Measurements from ENCODE around the gene MCM10. TPM values are rescaled to one million over a fixed set of nuclear protein-coding genes. Genes with fewer than 3 reads are reported as not detected.

Gene MCM10
- total RNA-seq, 1 experiment from 2014 or later = 43.1 TPM

DNA sequence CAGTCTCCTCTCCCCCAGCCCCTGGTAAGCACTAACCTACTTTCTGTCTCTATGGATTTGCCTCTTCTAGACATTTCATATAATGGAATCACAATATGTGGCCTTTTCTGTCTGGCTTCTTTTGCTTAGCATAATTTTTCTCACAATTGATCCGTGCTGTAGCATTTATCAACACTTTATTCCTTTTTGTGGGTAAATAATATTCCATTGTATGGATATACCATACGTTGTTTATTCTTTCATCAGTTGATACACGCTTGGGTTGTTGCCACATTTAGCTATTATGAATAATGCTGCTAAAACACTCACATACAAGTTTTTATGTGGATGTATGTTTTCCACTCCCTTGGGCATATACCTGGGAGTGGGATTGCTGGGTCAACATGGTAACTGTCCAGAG lies 25.8 kb downstream of the MCM10 start:
- no peaks in the 10 kb centered on the region for H3K9me2 ChIP-seq (ENCODE audit: insufficient read depth)
- H3K27ac ChIP-seq (ENCODE audit: low read depth, low read length) = no peak overlapping the region
- ATAC-seq = no peak
- no peak overlapping the region for H3K4me2 ChIP-seq (ENCODE audit: low read length)
- intact Hi-C loops (cut with micrococcal nuclease) = no loop called here
- no peak for TF ChIP-seq ELF1 (IDR thresholded peaks at IDR 0.05; ENCODE audit: borderline replicate concordance, low read depth)
- TF ChIP-seq, protein P1, sequence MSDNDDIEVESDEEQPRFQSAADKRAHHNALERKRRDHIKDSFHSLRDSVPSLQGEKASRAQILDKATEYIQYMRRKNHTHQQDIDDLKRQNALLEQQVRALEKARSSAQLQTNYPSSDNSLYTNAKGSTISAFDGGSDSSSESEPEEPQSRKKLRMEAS (IDR thresholded peaks at IDR 0.05) = no peak
- TF ChIP-seq RAD21 (IDR thresholded peaks at IDR 0.05; ENCODE audit: low read depth) = no peak
- TF ChIP-seq SIN3A (IDR thresholded peaks at IDR 0.05; ENCODE audit: low read depth) = no peak
- no peak for TF ChIP-seq POLR2A (IDR thresholded peaks at IDR 0.05; ENCODE audit: borderline replicate concordance, extremely low read depth, insufficient read depth, insufficient read length)
- TF ChIP-seq FOSL1 (IDR thresholded peaks at IDR 0.05; ENCODE audit: low read depth) = no peak
- TF ChIP-seq EZH2 (IDR thresholded peaks at IDR 0.05) = no peak
- H3K4me1 ChIP-seq (ENCODE audit: control insufficient read depth in 1 of 2, insufficient read depth in 2 of 2, low read length in 2 of 2) = no peaks in the 10 kb centered on the region
- ChIA-PET CTCF (no interaction called here), POLR2A (no interaction called here), RAD21 (ENCODE audit: low non-redundant PET in 1 of 2, low total read pairs in 2 of 2, uncharacterized antibody in 2 of 2, unreplicated experiment in 2 of 2) (no interaction called here)
- no peak overlapping the region for H3K9ac ChIP-seq (ENCODE audit: low read length)
- DNase-seq (ENCODE audit: low read depth, low spot score) = no peak
- H2AFZ ChIP-seq (ENCODE audit: low read depth, low read length, poor library complexity, severe bottlenecking) = no peak overlapping the region
- no TSS peak for BruUV-seq (replicated peaks)
- H3K36me3 ChIP-seq (ENCODE audit: control insufficient read depth in 1 of 2, insufficient read depth in 2 of 2, low read length in 2 of 2) = peaks cover 44 to 61% of the 10 kb centered on the region in 2 experiments
- H3K27me3 ChIP-seq (ENCODE audit: insufficient read depth, low read length) = no peaks in the 10 kb centered on the region
- no peak overlapping the region for H3K4me3 ChIP-seq (replicated peaks in 1 of 2; ENCODE audit: low read depth in 1 of 2, low read length in 2 of 2)
- no peaks in the 10 kb centered on the region for H3K9me3 ChIP-seq (ENCODE audit: control insufficient read depth in 1 of 2, insufficient read depth in 1 of 2, low read depth in 1 of 2, low read length in 2 of 2)
- H4K20me1 ChIP-seq (ENCODE audit: insufficient read depth) = no peaks in the 10 kb centered on the region
- no peaks in the 10 kb centered on the region for H3K79me2 ChIP-seq (ENCODE audit: insufficient read depth, low read length)

DNA sequence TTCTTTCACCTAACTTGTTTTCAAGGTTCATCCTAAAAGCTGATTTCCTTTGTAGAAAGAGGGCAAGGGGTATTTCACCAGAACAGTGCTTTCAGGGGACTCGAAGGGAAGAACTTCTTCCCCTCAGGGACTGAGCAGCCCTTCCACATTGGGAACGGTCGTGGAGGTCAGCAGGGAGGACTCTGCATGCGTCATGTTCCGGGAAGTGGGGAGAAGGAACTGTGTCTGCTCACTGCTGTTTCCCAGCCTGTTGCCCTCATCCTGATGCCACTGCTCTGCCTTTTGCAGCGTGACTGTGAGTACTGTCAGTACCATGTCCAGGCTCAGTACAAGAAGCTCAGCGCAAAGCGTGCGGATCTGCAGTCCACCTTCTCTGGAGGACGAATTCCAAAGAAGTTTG lies 27.2 kb downstream of the MCM10 start:
- DNase-seq (ENCODE audit: low read depth, low spot score) = no peak
- ATAC-seq = no peak
- intact Hi-C loops (cut with micrococcal nuclease) = no loop called here
- ChIA-PET RAD21 (ENCODE audit: low non-redundant PET in 1 of 2, low total read pairs in 2 of 2, uncharacterized antibody in 2 of 2, unreplicated experiment in 2 of 2) (no interaction called here), CTCF (no interaction called here), POLR2A (no interaction called here)
- Histone ChIP-seq H3K9me3 (ENCODE audit: control insufficient read depth in 1 of 2, insufficient read depth in 1 of 2, low read depth in 1 of 2, low read length in 2 of 2) (no peaks in the 10 kb centered on the region), H3K79me2 (ENCODE audit: insufficient read depth, low read length) (no peaks in the 10 kb centered on the region), H3K9ac (ENCODE audit: low read length) (no peak overlapping the region), H3K9me2 (ENCODE audit: insufficient read depth) (no peaks in the 10 kb centered on the region), H2AFZ (ENCODE audit: low read depth, low read length, poor library complexity, severe bottlenecking) (no peak overlapping the region), H4K20me1 (ENCODE audit: insufficient read depth) (no peaks in the 10 kb centered on the region), H3K36me3 (ENCODE audit: control insufficient read depth in 1 of 2, insufficient read depth in 2 of 2, low read length in 2 of 2) (peaks cover 45 to 66% of the 10 kb centered on the region in 2 experiments), H3K27me3 (ENCODE audit: insufficient read depth, low read length) (no peaks in the 10 kb centered on the region), H3K27ac (ENCODE audit: low read depth, low read length) (no peak overlapping the region), H3K4me3 (replicated peaks in 1 of 2; ENCODE audit: low read depth in 1 of 2, low read length in 2 of 2) (no peak overlapping the region), H3K4me2 (ENCODE audit: low read length) (no peak overlapping the region), H3K4me1 (ENCODE audit: control insufficient read depth in 1 of 2, insufficient read depth in 2 of 2, low read length in 2 of 2) (no peaks in the 10 kb centered on the region)
- TF ChIP-seq TCF7L2 (IDR thresholded peaks at IDR 0.05; ENCODE audit: borderline replicate concordance, extremely low read depth, insufficient read depth, insufficient read length) = no peak
- TF ChIP-seq ATF3 (IDR thresholded peaks at IDR 0.05) = no peak
- TF ChIP-seq POLR2AphosphoS5 (IDR thresholded peaks at IDR 0.05; ENCODE audit: low read depth, low read length) = no peak
- no peak for TF ChIP-seq ZNF274 (IDR thresholded peaks at IDR 0.05; ENCODE audit: low read depth, low read length)
- TF ChIP-seq JUND (IDR thresholded peaks at IDR 0.05) = no peak
- no peak for TF ChIP-seq ELF1 (IDR thresholded peaks at IDR 0.05; ENCODE audit: borderline replicate concordance, low read depth)
- TF ChIP-seq CEBPB (IDR thresholded peaks at IDR 0.05; ENCODE audit: low read depth) = no peak
- BruUV-seq (replicated peaks) = no TSS peak

Data from HCT116 (cell line).